HG03025 (cell line): ENCODE results near the gene CDY1.
"Not testable (repeated sequence)": the region's sequence is repeated elsewhere in the genome, so short reads cannot be mapped to it uniquely, and the experiment has no call there.

ENCODE experiments used
- ATAC-seq: cut with Tn5 transposase; IDR thresholded peaks from one replicate; pipeline ENCODE4 v1.9.1; 2021; ENCODE audit warnings: mild to moderate bottlenecking, moderate library complexity; ENCODE audit not compliant: unreplicated experiment, low FRiP score

The CDY1 gene, protein sequence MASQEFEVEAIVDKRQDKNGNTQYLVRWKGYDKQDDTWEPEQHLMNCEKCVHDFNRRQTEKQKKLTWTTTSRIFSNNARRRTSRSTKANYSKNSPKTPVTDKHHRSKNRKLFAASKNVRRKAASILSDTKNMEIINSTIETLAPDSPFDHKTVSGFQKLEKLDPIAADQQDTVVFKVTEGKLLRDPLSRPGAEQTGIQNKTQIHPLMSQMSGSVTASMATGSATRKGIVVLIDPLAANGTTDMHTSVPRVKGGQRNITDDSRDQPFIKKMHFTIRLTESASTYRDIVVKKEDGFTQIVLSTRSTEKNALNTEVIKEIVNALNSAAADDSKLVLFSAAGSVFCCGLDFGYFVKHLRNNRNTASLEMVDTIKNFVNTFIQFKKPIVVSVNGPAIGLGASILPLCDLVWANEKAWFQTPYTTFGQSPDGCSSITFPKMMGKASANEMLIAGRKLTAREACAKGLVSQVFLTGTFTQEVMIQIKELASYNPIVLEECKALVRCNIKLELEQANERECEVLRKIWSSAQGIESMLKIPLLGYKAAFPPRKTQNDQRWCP

DNA sequence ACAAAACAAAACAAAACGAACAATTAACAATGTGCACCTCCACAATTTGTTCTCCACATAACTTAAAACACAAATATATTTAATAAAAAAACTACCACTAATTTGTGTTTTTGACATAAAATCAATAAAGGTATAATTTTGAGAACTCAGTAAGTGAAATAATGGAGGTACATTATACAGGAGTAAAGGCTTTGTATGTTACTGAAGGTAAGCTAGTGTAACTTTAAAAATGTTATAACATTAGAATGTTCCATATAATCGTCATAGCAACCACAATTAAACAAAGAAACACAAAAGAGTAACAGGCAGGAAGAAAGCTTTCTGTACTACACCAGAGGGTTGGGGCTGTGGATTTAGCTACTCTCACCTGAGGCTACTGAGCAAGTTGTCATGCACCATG is at the start of gene CDY1:
TSS of gene CDY1 (plus strand) at position 301 of the 400 bp plus-strand sequence. CDS start 326 bp downstream, outside the sequence.
- ATAC-seq: not testable (repeated sequence)

DNA sequence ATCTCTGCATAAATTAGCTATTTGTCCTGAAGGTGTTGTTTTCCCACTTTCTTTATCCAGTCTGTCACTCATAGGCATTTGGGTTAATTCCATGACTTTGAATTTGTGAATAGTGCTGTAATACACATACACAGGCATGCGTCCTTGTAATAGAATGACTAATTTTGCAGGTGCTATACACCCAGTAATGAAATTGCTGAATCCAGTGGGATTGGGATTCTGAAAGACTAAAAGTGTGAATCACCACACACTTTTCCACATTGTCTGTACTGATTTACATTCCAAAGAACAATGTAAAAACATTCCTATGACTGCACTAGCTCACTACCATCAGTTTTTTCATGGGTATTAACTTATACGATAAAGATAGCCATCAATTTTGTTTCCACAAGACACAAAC is 28.6 kb upstream of the CDY1 start:
- not testable (repeated sequence) for ATAC-seq

DNA sequence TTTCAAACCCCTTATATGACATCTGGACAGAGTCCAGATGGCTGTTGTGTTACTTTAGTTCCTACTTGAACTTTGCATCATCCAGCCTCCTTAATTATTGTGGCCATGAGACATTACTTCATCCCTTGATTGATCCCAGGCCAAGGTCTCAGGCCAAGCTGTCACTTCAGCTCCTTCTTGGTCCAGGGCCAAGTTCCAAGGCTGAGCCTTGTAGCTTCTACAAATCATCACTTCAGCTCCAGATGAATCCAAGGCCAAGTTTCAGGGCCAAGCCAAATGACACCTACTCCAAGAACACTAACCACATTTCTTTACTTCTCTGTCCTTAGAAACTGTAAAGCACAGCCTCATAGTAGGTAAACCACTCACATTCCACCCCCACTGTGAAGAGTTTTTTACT is 1.7 kb upstream of the CDY1 start:
- not testable (repeated sequence) for ATAC-seq

DNA sequence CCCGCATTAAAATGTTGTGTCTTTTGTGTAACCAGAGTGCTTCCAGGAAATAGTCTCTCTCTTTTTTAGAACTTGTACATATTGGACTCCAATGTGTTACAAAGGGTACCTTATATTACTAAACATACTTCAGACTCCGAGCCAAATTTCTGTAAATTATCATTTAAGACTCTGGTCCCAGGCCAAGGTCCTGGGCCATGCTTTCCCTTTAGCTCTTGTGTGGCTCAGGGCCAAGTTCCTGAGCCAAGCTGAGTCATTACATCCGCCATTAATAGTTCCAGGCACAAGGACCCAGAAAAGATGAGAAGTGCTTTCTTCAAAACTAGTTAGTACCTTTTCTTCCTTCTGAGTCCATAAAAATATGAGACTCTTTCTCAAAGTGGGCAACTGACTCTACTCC is 4.6 kb downstream of the CDY1 start:
- ATAC-seq: not testable (repeated sequence)

DNA sequence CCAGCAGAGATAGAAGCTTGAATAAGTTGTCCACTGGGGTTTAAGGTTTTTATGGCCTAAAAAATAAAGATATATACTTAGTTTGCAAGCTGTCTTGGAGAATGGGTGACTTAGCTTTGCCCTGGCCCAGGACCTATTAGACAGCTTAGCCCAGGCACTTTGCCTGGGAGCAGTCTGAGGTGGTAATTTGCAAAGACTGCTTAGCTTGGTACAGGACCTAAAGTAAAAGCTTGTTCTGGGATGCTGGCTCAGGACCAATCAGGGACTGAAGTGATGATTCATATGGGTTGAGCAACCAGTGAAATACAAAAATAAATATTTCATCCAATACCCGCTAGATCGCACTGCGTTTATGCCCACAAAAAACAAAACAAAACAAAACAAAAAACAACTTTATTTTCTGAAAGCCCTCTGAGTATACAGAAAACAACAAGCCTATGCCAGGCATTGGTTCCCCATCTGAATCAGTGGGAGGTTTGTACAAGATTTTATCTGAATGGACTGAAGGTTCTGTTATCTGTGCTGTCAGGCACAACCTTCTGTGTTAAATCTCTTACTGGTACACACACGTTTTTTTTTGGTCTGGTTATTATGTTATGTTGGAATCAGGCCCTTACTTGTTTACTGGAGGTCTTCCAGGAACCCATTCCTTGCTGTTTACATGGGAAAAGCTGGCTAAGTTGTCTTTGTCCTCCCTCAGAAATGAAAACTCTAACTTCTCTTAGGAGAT is 8.6 kb downstream of the CDY1 start:
- not testable (repeated sequence) for ATAC-seq

DNA sequence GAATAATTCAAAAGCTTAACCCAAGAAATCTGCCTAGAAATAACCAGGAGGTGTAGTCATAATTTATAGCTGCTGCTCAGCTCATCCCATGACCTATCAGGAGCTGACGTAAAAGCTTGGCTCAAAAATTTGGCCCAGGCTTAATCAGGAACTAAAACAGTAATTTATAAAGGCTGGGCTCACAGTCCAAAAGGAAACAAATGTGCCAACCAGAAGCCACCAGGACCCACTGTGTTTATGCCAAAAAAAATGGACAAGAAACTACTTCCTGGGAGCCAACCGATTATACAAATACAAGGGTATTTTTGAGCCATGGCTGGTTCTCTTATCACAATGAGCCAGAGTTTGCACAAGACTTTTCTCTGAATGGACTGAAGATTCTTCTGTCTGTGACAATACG is 17.9 kb downstream of the CDY1 start:
- ATAC-seq: not testable (repeated sequence)

DNA sequence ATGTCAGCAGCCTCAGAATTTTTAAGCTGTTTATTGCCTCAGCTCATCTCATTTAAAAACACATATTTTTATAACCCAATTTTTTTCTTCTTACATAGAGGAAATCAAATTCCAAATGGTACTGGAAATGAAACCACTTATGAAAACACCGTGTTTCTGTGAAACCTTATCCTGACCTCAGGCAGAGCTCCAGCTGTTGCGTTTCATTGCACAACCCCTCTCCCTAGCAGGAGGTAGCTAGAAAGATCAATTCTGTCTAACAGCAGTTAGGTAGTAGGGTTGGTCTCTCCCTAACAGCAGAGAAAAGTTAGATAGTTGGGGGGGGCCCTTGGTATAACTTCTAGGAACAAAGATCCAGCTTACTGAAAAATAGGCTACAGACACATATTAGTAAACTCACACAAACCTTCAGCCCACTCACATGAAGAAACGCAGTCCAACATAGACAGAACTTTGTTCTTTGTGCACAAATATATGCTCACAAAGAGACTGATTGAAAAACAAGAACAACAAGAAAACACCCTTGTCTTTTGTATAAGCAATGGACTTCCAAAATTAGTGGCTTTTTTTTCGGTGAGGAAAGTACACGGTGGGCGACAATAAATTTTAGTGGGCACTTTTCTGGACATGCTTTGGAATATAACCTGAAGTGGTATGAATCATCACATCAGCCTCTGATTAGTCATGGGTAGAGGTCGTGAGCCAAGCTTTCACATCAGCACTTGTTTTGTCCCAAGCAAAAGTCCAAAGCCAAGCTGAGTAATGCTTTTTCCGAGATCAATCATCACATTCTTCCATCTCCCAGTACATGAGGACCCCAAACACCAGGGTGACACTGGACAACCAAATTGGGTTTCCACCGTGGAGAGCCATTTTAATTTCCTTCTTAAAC is 21.4 kb downstream of the CDY1 start:
- ATAC-seq: not testable (repeated sequence)
